ENCODE results near the gene MLXIP.

DNA sequence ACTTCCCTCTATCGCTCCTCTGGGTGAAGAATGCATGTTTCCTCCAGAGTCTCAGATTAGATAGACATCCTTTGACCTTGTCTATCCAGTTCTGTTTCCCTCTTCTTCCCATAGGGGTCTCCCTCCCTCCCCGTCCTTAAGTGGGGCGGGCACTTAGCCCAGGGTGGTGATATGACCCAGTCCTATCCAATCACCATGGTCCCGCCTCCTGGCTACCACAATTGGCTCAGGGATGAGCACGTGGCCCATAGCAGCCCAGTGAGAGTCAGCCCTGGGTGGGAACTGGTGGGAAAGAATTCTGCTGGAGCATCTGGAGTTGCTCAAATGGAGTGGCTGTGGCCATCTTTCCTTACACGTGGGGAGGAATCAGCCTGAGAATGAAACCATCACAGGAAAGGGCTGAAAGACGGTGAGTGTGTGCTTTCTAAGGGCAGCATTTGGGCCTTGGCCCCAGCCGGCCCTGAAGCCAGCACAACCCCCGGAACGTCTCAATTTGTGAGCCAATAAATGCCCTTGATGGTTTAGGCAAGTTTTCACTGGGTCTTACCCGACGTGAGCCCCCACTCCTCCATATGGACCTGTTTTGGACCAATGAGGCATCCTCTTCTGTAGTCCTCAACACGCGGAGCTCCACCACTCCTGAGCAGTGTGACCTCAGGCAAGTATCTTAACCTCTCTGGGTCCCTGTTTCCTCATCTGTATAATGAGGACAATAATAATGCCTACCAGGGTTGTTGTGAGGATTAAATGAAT, 14.4 kb upstream of the MLXIP start:
- TF ChIP-seq EZH2 (IDR thresholded peaks at IDR 0.05; ENCODE audit: low read length, unreplicated experiment) (no peak), EZH2phosphoT487 (IDR thresholded peaks at IDR 0.05; ENCODE audit: borderline replicate concordance, low read length) (no peak)
- TF ChIP-seq, protein P1, sequence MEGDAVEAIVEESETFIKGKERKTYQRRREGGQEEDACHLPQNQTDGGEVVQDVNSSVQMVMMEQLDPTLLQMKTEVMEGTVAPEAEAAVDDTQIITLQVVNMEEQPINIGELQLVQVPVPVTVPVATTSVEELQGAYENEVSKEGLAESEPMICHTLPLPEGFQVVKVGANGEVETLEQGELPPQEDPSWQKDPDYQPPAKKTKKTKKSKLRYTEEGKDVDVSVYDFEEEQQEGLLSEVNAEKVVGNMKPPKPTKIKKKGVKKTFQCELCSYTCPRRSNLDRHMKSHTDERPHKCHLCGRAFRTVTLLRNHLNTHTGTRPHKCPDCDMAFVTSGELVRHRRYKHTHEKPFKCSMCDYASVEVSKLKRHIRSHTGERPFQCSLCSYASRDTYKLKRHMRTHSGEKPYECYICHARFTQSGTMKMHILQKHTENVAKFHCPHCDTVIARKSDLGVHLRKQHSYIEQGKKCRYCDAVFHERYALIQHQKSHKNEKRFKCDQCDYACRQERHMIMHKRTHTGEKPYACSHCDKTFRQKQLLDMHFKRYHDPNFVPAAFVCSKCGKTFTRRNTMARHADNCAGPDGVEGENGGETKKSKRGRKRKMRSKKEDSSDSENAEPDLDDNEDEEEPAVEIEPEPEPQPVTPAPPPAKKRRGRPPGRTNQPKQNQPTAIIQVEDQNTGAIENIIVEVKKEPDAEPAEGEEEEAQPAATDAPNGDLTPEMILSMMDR (conservative IDR thresholded peaks at IDR 0.05; ENCODE audit: low read depth, low read length): peak; percentile 57

All from PC-3 (cell line).